ENCODE data around the gene HGFAC. TPM values are rescaled to one million over a fixed set of nuclear protein-coding genes. Genes with fewer than 3 reads are reported as not detected.

HGFAC gene
- total RNA-seq, 4 donors from 2014 or later = 0.38 TPM; not detected in 3

GRCh38 chr4:3497523-3498389, 56.0 kb downstream of the HGFAC start:
- 72 to 84% methylated on average over 10 to 13 of the region's 24 CpGs for WGBS, 2 donors
- DNase-seq = no peak
- peaks cover 0 to 39% (median 0%) of the 10 kb centered on the region in 3 donors for H3K36me3 ChIP-seq
- TF ChIP-seq POLR2A (IDR thresholded peaks at IDR 0.05) (no peak), CTCF (IDR thresholded peaks at IDR 0.05) (no peak)
- H3K27ac ChIP-seq = no peak overlapping the region
- H3K9me3 ChIP-seq = no peaks in the 10 kb centered on the region
- intact Hi-C loops (cut with DNase I) = no loop called here
- no peak overlapping the region for H3K4me3 ChIP-seq
- no peaks in the 10 kb centered on the region for H3K4me1 ChIP-seq
- H3K27me3 ChIP-seq = peaks cover 0 to 46% (median 0%) of the 10 kb centered on the region in 4 donors

- H3K27me3 ChIP-seq = peaks cover 0 to 39% (median 0%) of the 10 kb centered on the region in 4 donors
- no peak for TF ChIP-seq CTCF (IDR thresholded peaks at IDR 0.05)
- TF ChIP-seq POLR2A (IDR thresholded peaks at IDR 0.05) = no peak
- no peak overlapping the region for H3K27ac ChIP-seq
- 81 to 90% methylated on average over 3 to 8 of the region's 11 CpGs for WGBS, 2 donors
- no peak for DNase-seq
- H3K4me3 ChIP-seq = no peak overlapping the region
- intact Hi-C loops (cut with DNase I) = no loop called here
- no peaks in the 10 kb centered on the region for H3K9me3 ChIP-seq
- peaks cover 0 to 46% (median 0%) of the 10 kb centered on the region in 3 donors for H3K36me3 ChIP-seq
- no peaks in the 10 kb centered on the region for H3K4me1 ChIP-seq
These were observed 56.6 kb downstream of the HGFAC start for GRCh38 chr4:3498407-3498806.

Other genes with a start within 250 kb of the HGFAC start
- under 1 TPM in 3 of 4 donors, not detected in 1; 0.15 to 0.95 (median 0.18) TPM for gene MSANTD1, start 192.8 kb upstream of the HGFAC start, total RNA-seq
- gene RGS12, start 148.9 kb upstream of the HGFAC start, total RNA-seq = 10 to 100 TPM; 39.0 to 74.7 (median 69.9) TPM
- under 1 TPM in 2 of 4 donors, not detected in 2; 0.26 to 0.45 TPM for gene DOK7, start 21.3 kb downstream of the HGFAC start, total RNA-seq
- 100 to 1,000 TPM in 3 of 4 donors, 10 to 100 TPM in 1; 76.6 to 166 (median 126) TPM for gene LRPAP1, start 90.5 kb downstream of the HGFAC start, total RNA-seq

Data from esophagus squamous epithelium (tissue), 5 donors.